Measurements from ENCODE around the gene ACTN1.

Gene ACTN1

GRCh38 chr14:68916358-68916941 is 62.7 kb downstream of the ACTN1 start:
- DNase-seq (ENCODE audit: low read depth in 2 of 2): no peak

- no peak for DNase-seq (ENCODE audit: low read depth in 2 of 2)
Observed at GRCh38 chr14:68913516-68913915, 65.6 kb downstream of the ACTN1 start.

GRCh38 chr14:68911594-68912227 is 67.4 kb downstream of the ACTN1 start:
- DNase-seq (ENCODE audit: low read depth in 2 of 2): peak; percentile 61 to 81

GRCh38 chr14:68910540-68910939 is 68.6 kb downstream of the ACTN1 start:
- DNase-seq (ENCODE audit: low read depth in 2 of 2): no peak

- no peak for DNase-seq (ENCODE audit: low read depth in 2 of 2)
Observed at GRCh38 chr14:68908803-68909202, 70.3 kb downstream of the ACTN1 start.

- DNase-seq (ENCODE audit: low read depth in 2 of 2): no peak
Observed at GRCh38 chr14:68908201-68908600, 70.9 kb downstream of the ACTN1 start.

GRCh38 chr14:68906439-68906838 is 72.7 kb downstream of the ACTN1 start:
- no peak for DNase-seq (ENCODE audit: low read depth in 2 of 2)

- DNase-seq (ENCODE audit: low read depth in 2 of 2): no peak
Observed at GRCh38 chr14:68905107-68905895, 73.8 kb downstream of the ACTN1 start.

- no peak for DNase-seq (ENCODE audit: low read depth in 2 of 2)
Observed at GRCh38 chr14:68902357-68902756, 76.7 kb downstream of the ACTN1 start.

GRCh38 chr14:68899033-68899603 is 80.0 kb downstream of the ACTN1 start:
- DNase-seq (ENCODE audit: low read depth in 2 of 2): no peak

- DNase-seq (ENCODE audit: low read depth in 2 of 2): no peak
Observed at GRCh38 chr14:68898248-68899032, 80.7 kb downstream of the ACTN1 start.

GRCh38 chr14:68897559-68898155 is 81.4 kb downstream of the ACTN1 start:
- no peak for DNase-seq (ENCODE audit: low read depth in 2 of 2)

- no peak for DNase-seq (ENCODE audit: low read depth in 2 of 2)
Observed at GRCh38 chr14:68896132-68896531, 83.0 kb downstream of the ACTN1 start.

- DNase-seq (ENCODE audit: low read depth in 2 of 2): no peak
Observed at GRCh38 chr14:68894802-68895703, 84.0 kb downstream of the ACTN1 start.

GRCh38 chr14:68894123-68894522 is 85.0 kb downstream of the ACTN1 start:
- DNase-seq (ENCODE audit: low read depth in 2 of 2): no peak

- DNase-seq (ENCODE audit: low read depth in 2 of 2): no peak
Observed at GRCh38 chr14:68893566-68893965, 85.5 kb downstream of the ACTN1 start.

- DNase-seq (ENCODE audit: low read depth in 2 of 2): no peak
Observed at GRCh38 chr14:68892961-68893360, 86.1 kb downstream of the ACTN1 start.

- no peak for DNase-seq (ENCODE audit: low read depth in 2 of 2)
Observed at GRCh38 chr14:68891851-68892660, 87.0 kb downstream of the ACTN1 start.

- DNase-seq (ENCODE audit: low read depth in 2 of 2): no peak
Observed at GRCh38 chr14:68890173-68890931, 88.8 kb downstream of the ACTN1 start.

Data from stimulated activated CD4-positive, alpha-beta T cell treated with anti-CD3 and anti-CD28 coated beads, Interleukin-1b, Interleukin-23, amount 100 ng/mL, for 4 hours (primary cell).